PC-3 (cell line): Measurements from ENCODE around the gene DUSP5.

Experiments used
- CTCF ChIP-seq: fragments of 300-600 bp; sonication (generic); conservative IDR thresholded peaks from 2 replicates; pipeline ENCODE4 v1.5.1; 2017; ENCODE audit warnings: antibody characterized with exemption, low read depth, mild to moderate bottlenecking, low read length
- EZH2 ChIP-seq: fragments of 300-600 bp; sonication (generic); IDR thresholded peaks from one replicate; pipeline ENCODE4 v1.6.1; 2017; ENCODE audit warnings: antibody characterized with exemption, mild to moderate bottlenecking, low read length; ENCODE audit not compliant: unreplicated experiment
- EZH2phosphoT487 ChIP-seq: fragments of 300-600 bp; sonication (generic); IDR thresholded peaks from 2 replicates; pipeline ENCODE4 v1.6.1; 2018; ENCODE audit warnings: mild to moderate bottlenecking, antibody characterized with exemption, low read length, borderline replicate concordance

GRCh38 chr10:110556296-110556695, 58.6 kb downstream of the DUSP5 start:
- TF ChIP-seq CTCF (no peak), EZH2 (no peak), EZH2phosphoT487 (no peak)
